H7 (cell line): Measurements from ENCODE around the gene TBCB. TPM values are rescaled to one million over a fixed set of nuclear protein-coding genes. Genes with fewer than 3 reads are reported as not detected.
"Not testable (repeated sequence)": the region's sequence is repeated elsewhere in the genome, so short reads cannot be mapped to it uniquely, and the experiment has no call there.

Experiments
- DNase-seq: peaks from one replicate; pipeline ENCODE4 v3.0.0; 2012
- H3K27me3 ChIP-seq: 2 replicates; pipeline ENCODE4 v1.6.0; 2011; ENCODE audit warnings: mild to moderate bottlenecking, low read length; ENCODE audit not compliant: control insufficient read depth, insufficient read depth
- H3K36me3 ChIP-seq: replicated peaks from 2 replicates; pipeline ENCODE4 v1.5.1; 2011; ENCODE audit warnings: low read length; ENCODE audit not compliant: control insufficient read depth, insufficient read depth
- H3K4me3 ChIP-seq: 2 replicates; pipeline ENCODE4 v1.5.1; 2011; ENCODE audit warnings: low read depth, mild to moderate bottlenecking, control low read depth, low read length, moderate library complexity; ENCODE audit not compliant: insufficient read depth
- total RNA-seq: library from RNA; depleted of rRNA; stranded (reverse); fragments of >200 nt; shearing (Covaris generic); gene quantifications from 2 replicates; pipeline ENCODE4 v1.2.3, GENCODE V29; 2014

The TBCB gene
- total RNA-seq, 1 experiment from 2014 or later, result 202 TPM

- no peak overlapping the region for H3K4me3 ChIP-seq
- peak; percentile 10 for DNase-seq
- H3K27me3 ChIP-seq, result no peaks in the 10 kb centered on the region
- H3K36me3 ChIP-seq, result peaks cover 7% of the 10 kb centered on the region
Measured at GRCh38 chr19:36112678-36113077, 2.6 kb upstream of the TBCB start.

- no peak for DNase-seq
- Histone ChIP-seq H3K4me3 (peak overlapping the region; percentile 95), H3K27me3 (no peaks in the 10 kb centered on the region), H3K36me3 (peaks cover 8% of the 10 kb centered on the region)
Measured at GRCh38 chr19:36113425-36113824, 1.8 kb upstream of the TBCB start.

- peaks cover 8% of the 10 kb centered on the region for H3K36me3 ChIP-seq
- H3K27me3 ChIP-seq, result no peaks in the 10 kb centered on the region
- DNase-seq, result peak; percentile 83
- peak overlapping the region; percentile 95 for H3K4me3 ChIP-seq
Measured at GRCh38 chr19:36113894-36114720, 1.2 kb upstream of the TBCB start.

DNA sequence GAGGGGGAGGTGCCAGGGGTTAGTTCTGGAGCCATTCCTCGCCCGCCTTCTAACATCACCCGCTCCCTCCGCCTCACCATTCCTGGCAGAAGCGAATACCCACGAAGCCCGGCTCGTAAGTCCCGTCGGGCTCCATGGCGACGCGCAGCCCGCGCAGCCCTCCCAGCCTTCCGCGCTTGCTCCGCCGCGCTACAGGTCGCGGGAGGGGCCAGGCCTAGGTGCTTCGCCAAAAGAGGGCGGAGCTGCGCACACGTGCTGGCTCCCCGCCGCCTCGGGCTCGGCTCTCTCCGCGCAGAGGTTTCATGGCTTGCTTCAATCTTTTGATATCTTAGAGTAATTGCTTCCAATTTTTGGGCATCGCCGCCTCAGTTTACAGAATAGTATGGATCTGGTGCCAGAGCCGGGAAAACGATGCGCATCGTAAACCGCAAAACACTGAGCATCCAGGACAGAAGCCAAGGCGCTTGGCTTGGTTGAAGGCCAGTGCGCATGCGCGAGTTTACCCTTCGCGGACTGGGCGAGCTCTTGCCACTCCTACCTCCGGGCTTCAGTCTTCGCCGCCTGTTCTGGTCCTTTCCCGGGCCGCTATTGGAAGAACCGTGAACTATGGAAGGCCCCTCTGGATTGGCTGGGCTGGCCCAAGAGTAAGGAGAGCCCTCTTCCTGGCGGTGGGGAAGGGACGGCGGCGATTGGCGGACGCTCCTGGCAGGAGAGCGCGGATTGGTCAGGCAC is 381 bp upstream of the TBCB start, which contains the start of gene POLR2I:
Gene POLR2I (minus strand): TSS at position 155 of the 732 bp plus-strand sequence. CDS start 19 bp downstream, at position 136.
- DNase-seq, result peak; percentile 99
- Histone ChIP-seq H3K36me3 (peaks cover 8% of the 10 kb centered on the region), H3K4me3 (peak within 1 kb of the TSS; percentile 95), H3K27me3 (no peaks in the 10 kb centered on the region)

GRCh38 chr19:36116344-36116637 is 1.0 kb downstream of the TBCB start:
- Histone ChIP-seq H3K27me3 (no peaks in the 10 kb centered on the region), H3K36me3 (peaks cover 8% of the 10 kb centered on the region), H3K4me3 (peak overlapping the region; percentile 95)
- DNase-seq, result no peak

DNA sequence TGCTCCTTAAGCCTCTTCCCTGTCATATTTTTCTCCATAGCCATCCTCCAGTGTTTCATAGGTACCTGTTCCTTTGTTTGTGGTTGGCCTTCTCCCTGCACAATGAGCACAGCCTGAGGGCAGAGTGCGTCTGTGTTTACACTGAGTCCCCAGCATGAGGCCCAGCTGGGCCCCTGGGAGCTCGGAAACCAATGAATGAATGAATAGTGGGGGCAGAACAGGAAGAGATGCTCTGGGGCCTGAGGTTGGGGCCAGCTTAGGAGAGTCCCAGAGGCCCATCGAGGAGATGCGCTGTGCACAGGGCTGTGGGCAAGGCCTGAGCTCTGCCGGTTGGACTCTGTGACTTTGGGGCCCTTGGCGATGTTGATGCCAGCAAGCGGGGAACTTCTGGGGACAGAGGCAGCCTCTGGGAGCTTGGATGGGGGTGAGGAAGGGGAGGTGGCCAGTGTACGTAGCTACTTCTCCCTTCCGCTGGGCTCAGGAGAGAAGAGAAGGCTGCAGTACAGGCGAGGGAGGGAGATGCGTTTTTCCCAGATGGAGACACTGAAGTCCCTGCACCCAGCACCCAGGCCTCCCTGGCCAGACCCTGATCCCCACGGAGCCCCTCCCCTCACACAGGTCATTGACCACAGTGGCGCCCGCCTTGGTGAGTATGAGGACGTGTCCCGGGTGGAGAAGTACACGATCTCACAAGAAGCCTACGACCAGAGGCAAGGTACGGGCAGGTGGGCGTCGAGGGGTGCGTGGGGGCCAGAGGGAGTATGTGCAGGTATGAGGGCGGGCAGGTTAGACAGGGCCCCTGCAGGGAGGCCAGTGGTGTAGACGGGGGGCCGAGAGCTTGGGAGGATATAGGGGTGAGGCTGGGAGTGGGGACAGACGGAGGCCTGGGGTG is 5.1 kb downstream of the TBCB start:
- DNase-seq, result peak; percentile 41
- no peaks in the 10 kb centered on the region for H3K27me3 ChIP-seq
- H3K4me3 ChIP-seq, result no peak overlapping the region
- H3K36me3 ChIP-seq, result peaks cover 16% of the 10 kb centered on the region

DNA sequence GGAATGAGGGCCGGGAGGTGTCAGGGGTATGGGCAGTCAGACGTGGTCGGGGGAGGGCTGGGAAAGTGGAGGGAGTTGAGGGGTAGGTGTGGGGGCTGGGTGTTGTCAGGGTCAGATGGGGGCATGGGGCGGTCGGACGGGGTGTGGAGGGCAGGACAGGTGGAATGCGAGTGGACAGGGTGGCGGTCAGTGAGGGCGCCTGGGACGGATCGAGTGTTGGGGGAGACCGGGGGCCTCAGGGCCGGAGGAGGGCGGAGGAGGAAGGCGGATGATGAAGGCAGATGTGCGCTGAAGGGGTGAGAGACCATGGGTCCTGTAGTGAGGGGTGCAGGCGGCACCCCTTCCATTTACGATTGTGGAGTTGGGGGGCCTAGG is 5.7 kb downstream of the TBCB start:
- peaks cover 22% of the 10 kb centered on the region for H3K36me3 ChIP-seq
- no peak overlapping the region for H3K4me3 ChIP-seq
- no peaks in the 10 kb centered on the region for H3K27me3 ChIP-seq
- DNase-seq, result peak; percentile 55

DNA sequence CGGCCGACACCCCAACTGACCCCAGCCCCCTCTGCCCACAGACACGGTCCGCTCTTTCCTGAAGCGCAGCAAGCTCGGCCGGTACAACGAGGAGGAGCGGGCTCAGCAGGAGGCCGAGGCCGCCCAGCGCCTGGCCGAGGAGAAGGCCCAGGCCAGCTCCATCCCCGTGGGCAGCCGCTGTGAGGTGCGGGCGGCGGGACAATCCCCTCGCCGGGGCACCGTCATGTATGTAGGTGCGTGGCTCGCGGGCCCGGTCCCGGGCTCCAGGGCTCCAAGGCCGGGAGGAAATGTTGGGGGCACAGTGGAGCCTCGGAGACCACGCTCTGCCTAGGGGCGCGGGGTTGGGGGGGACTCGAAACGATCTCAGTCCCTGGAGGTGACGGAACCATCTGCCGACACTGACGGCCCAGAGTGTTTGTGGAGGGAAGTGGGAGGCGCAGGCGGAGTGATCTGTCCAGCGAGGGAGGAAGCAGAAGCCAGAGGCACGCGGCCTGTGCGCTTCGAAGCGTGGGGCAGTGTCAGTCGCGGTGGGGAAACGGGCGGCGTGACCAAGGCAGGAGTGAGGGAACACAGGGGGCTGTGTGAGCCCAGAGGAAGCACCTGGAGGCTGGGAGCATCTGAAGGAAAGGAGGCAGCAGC is 6.3 kb downstream of the TBCB start:
- Histone ChIP-seq H3K36me3 (peaks cover 17% of the 10 kb centered on the region), H3K4me3 (no peak overlapping the region), H3K27me3 (no peaks in the 10 kb centered on the region)
- no peak for DNase-seq

DNA sequence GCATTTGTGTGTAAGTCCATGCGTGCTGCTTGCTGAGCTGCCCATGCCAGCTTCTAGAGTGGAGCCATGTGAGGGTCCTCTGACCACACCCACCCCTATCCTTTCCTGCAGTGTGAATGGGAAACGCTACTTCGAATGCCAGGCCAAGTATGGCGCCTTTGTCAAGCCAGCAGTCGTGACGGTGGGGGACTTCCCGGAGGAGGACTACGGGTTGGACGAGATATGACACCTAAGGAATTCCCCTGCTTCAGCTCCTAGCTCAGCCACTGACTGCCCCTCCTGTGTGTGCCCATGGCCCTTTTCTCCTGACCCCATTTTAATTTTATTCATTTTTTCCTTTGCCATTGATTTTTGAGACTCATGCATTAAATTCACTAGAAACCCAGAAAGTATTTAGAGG is 10.3 kb downstream of the TBCB start:
- Histone ChIP-seq H3K27me3 (no peaks in the 10 kb centered on the region), H3K36me3 (peaks cover 15% of the 10 kb centered on the region), H3K4me3 (no peak overlapping the region)
- peak; percentile 14 for DNase-seq

GRCh38 chr19:36128392-36128736 is 13.1 kb downstream of the TBCB start:
- Histone ChIP-seq H3K27me3 (no peaks in the 10 kb centered on the region), H3K4me3 (peak overlapping the region; percentile 80), H3K36me3 (peaks cover 14% of the 10 kb centered on the region)
- peak; percentile 71 for DNase-seq

DNA sequence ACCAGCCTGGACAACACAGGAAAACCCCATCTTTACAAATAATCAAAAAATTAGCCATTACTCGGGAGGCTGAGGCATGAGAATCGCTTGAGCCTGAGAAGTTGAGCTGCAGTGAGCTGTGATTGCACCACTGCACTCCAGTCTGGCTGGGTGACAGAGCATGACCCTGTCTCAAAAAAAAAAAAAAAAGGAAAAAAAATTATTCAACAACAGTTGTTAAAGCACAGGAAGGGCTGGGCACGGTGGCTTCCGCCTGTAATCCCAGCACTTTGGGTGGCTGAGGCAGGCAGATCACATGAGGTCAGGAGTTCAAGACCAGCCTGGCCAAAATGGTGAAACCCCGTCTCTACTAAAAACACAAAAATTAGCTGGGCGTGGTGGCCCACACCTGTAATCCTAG is 16.0 kb downstream of the TBCB start:
- not testable (repeated sequence) for DNase-seq, H3K27me3 ChIP-seq, H3K4me3 ChIP-seq, H3K36me3 ChIP-seq

DNA sequence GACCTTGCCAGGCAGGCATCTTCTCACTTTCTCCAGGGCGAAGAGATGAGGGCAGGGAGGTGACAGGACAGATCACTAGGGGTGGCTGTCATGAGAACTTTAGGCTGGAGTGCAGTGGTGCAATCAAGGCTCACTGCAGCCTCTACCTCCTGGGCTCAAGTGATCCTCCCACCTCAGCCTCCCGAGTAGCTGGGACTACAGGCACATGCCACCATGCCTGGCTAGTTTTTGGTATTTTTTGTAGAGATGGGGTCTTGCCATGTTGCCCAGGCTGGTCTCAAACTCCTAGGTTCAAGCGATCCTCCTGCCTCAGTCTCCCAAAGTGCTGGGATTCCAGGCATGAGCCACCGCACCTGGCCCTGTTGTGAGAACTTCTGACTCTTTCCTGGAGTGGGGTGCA is 19.6 kb downstream of the TBCB start:
- not testable (repeated sequence) for H3K27me3 ChIP-seq, H3K4me3 ChIP-seq, H3K36me3 ChIP-seq, DNase-seq

DNA sequence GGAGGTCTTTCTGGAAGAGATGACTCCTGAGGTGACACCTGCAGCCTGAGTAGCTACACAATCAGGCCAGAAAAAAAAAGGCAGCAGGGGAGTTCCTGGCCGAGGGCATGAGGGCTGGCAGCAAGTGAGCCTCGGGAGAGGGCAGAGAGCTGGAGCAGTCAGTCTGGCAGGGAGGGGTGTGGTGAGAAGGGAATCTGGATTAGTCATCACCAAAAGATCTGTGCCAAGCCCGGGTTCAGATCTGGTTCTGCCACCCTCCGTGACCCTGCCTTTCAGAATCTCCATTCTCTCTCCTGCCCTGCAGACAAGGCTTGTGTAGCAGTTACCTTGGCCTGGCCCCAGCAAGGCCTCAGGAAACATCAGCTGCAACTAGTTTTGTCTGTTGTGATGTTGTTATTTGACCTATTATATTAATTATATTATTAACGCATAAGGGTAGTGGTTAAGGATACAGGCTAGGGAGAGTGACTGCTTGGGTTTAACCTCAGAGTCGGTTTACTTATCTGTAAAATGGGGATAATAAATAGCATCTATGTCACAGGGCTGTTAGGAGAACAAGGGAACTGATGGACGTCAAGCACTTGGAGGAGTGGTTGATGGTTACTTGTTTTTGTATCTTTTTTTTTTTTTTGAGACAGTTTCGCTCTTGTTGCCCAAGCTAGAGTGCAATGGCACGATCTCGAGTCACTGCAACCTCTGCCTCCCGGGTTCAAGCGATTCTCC is 21.9 kb downstream of the TBCB start:
- Histone ChIP-seq H3K4me3 (no peak overlapping the region), H3K36me3 (no peaks in the 10 kb centered on the region), H3K27me3 (no peaks in the 10 kb centered on the region)
- DNase-seq, result peak; percentile 32

GRCh38 chr19:36139120-36139472 is 23.8 kb downstream of the TBCB start:
- no peaks in the 10 kb centered on the region for H3K27me3 ChIP-seq
- peak overlapping the region; percentile 96 for H3K4me3 ChIP-seq
- no peak for DNase-seq
- H3K36me3 ChIP-seq, result peaks cover 8% of the 10 kb centered on the region
